Mucosa of rectum (tissue), 2 donors: ENCODE data around the gene CRISPLD2.

Experiments
- H3K27ac ChIP-seq, 2 donors: one replicate each; pipeline ENCODE4 v1.7.0; 2013; ENCODE audit warnings: inconsistent platforms in 2 of 2, low read depth in 2 of 2, low read length in 2 of 2
- H3K27me3 ChIP-seq, 2 donors: one replicate each; pipeline ENCODE4 v1.7.0; 2013; ENCODE audit warnings: low read length in 2 of 2; ENCODE audit not compliant: control insufficient read depth in 2 of 2, insufficient read depth in 2 of 2
- H3K36me3 ChIP-seq, 2 donors: one replicate each; pipeline ENCODE4 v1.7.0; 2013; ENCODE audit warnings: low read length in 2 of 2; ENCODE audit not compliant: control insufficient read depth in 2 of 2, insufficient read depth in 2 of 2
- H3K4me1 ChIP-seq, 2 donors: one replicate each; pipeline ENCODE4 v1.7.0; 2013; ENCODE audit warnings: low read length in 2 of 2, mild to moderate bottlenecking in 1 of 2; ENCODE audit not compliant: control insufficient read depth in 2 of 2, insufficient read depth in 2 of 2
- H3K4me3 ChIP-seq, 2 donors: one replicate each; pipeline ENCODE4 v1.7.0; 2013; ENCODE audit warnings: low read length in 2 of 2
- H3K9ac ChIP-seq, 2 donors: one replicate each; pipeline ENCODE4 v1.7.0; 2013; ENCODE audit warnings: low read length in 2 of 2, low read depth in 1 of 2, mild to moderate bottlenecking in 1 of 2
- H3K9me3 ChIP-seq, 2 donors: one replicate each; pipeline ENCODE4 v1.7.0; 2013; ENCODE audit warnings: low read length in 2 of 2; ENCODE audit not compliant: control insufficient read depth in 2 of 2
- donor health status: healthy.
- donor health status: Normal muscosa, but diverticular disease.

The CRISPLD2 gene

DNA sequence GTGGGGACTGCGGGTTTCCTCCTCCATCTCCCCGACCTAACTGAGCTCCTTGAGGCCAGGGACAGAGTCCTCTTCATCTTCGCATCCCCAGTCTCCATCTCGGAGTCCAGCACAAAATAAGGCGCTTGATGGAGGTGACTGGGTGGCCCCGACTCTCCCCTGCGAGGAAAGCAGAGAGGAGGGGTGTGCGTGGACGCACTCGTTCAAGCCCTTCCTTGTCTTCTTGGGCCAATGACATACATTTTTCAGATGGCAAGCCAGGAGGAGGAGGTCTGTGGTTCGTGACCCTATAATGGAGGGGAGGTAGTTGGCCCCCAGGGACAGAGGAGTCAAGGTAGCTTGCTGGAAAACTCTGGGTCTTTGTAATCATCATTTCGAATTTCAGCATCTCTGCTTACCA, 17.2 kb downstream of the CRISPLD2 start:
- Histone ChIP-seq H3K9ac (no peak overlapping the region), H3K36me3 (no peaks in the 10 kb centered on the region), H3K27ac (peak overlapping the region; percentile 51 to 86), H3K4me1 (peaks cover 5 to 11% of the 10 kb centered on the region in 2 donors), H3K27me3 (peaks cover 0 to 2% of the 10 kb centered on the region in 2 donors), H3K9me3 (no peaks in the 10 kb centered on the region), H3K4me3 (no peak overlapping the region)

DNA sequence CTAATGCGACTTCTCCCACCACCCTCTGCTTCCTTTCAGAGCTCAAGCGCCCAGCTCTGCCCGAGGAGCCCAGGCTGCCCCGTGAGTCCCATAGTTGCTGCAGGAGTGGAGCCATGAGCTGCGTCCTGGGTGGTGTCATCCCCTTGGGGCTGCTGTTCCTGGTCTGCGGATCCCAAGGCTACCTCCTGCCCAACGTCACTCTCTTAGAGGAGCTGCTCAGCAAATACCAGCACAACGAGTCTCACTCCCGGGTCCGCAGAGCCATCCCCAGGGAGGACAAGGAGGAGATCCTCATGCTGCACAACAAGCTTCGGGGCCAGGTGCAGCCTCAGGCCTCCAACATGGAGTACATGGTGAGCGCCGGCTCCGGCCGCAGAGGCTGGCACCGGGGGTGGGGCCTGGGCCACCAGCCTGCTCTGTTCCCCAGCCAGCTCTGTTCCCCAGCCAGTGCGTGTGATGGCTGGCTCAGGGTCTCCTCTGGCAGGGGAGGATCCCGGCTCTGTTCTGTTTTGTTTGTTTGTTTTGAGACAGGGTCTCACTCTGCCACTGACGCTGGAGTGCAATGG, 18.7 kb downstream of the CRISPLD2 start:
- no peak overlapping the region for H3K4me3 ChIP-seq
- H3K9me3 ChIP-seq: no peaks in the 10 kb centered on the region
- H3K4me1 ChIP-seq: peaks cover 5 to 8% of the 10 kb centered on the region in 2 donors
- H3K27me3 ChIP-seq: no peaks in the 10 kb centered on the region
- no peak overlapping the region for H3K9ac ChIP-seq
- H3K27ac ChIP-seq: peak overlapping the region in 1 of 2 donors; percentile 38
- no peaks in the 10 kb centered on the region for H3K36me3 ChIP-seq

DNA sequence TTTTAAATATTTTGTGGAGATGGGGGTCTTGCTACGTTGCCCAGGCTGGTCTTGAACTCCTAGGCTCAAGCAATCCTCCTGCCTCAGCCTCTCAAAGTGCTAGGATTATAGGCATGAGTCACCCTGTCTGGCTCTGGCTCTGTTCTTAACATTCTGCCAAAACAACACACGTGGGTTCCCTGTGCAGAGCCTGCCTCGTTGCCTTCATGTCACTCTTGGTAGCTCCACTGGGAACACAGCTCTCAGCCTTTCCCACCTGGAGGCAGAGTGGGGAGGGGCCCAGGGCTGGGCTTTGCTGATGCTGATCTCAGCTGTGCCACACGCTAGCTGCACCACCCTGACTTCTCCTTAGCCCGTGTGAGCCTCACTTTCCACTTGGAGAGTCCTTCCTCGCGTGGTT, 19.3 kb downstream of the CRISPLD2 start:
- peaks cover 4 to 5% of the 10 kb centered on the region in 2 donors for H3K4me1 ChIP-seq
- H3K27ac ChIP-seq: no peak overlapping the region
- no peak overlapping the region for H3K4me3 ChIP-seq
- no peaks in the 10 kb centered on the region for H3K9me3 ChIP-seq
- H3K36me3 ChIP-seq: no peaks in the 10 kb centered on the region
- no peaks in the 10 kb centered on the region for H3K27me3 ChIP-seq
- H3K9ac ChIP-seq: no peak overlapping the region

DNA sequence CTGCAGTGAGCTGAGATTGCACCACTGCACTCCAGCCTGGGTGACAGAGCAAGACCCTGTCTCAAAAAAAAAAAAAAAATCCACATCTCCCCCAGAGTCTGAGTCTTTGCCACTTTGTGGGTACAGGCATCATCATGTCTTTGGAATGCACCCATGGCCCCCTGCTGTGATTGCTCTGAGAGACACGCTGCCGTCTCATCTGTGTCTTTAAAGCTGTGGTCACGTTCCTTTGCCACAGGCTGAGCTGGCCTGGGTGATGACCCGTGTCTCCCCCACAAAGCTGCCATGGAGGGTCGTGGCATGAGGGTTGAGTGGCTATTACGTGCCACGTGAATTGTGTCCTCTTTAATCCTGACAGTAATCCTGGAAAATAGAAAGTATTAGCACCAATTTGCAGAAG, 20.2 kb downstream of the CRISPLD2 start:
- Histone ChIP-seq H3K27me3 (no peaks in the 10 kb centered on the region), H3K4me1 (peaks cover 4 to 5% of the 10 kb centered on the region in 2 donors)

DNA sequence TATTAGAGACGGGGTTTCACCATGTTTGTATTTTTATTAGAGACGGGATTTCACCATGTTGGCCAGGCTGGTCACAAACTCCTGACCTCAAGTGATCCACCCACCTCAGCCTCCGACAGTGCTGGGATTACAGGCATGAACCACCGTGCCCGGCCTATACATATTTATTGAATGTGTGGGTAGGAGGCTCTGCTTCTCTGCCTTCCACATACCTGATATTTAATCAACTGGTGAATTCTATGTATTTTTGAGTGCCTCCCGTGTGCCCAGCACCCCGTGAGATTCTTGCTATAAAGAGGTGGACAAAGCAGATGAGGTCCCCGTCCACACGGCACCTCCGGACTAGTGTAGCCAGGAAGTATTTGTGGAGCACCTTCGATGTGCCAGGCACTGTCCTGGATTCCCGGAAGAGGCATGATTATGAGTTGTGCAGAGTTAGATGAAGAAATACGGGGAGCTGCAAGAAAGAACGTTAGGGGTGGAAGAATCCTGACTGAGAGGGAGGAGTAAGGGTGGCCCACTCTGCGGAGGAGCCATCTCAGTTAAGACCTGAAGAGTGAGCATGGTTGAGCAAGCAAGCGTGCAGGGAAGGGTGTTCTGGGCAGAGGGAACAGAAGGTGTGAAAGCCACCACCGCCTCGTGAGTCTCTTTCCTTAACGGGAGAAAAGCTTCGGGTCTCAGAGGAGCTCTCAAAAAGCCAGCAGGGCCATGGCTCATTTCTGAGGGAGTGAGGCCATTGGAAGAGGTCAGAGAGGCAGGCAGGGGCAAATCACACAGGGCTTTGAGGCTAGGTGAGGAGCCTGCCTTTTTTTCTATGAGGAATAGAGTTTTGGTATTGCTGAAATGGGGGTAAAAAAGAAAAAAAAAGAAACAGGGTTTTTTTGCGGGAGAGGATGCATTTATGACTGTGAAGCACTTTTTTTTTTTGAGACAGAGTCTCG, 21.2 kb downstream of the CRISPLD2 start:
- H3K9ac ChIP-seq: no peak overlapping the region
- no peaks in the 10 kb centered on the region for H3K9me3 ChIP-seq
- peaks cover 4 to 5% of the 10 kb centered on the region in 2 donors for H3K4me1 ChIP-seq
- peak overlapping the region in 1 of 2 donors; percentile 72 for H3K27ac ChIP-seq
- H3K27me3 ChIP-seq: no peaks in the 10 kb centered on the region
- no peaks in the 10 kb centered on the region for H3K36me3 ChIP-seq
- no peak overlapping the region for H3K4me3 ChIP-seq

More for the DNA sequence above, 20.2 kb downstream of the CRISPLD2 start:
- Histone ChIP-seq H3K9ac (no peak overlapping the region), H3K27ac (no peak overlapping the region), H3K9me3 (no peaks in the 10 kb centered on the region), H3K4me3 (no peak overlapping the region), H3K36me3 (no peaks in the 10 kb centered on the region)

DNA sequence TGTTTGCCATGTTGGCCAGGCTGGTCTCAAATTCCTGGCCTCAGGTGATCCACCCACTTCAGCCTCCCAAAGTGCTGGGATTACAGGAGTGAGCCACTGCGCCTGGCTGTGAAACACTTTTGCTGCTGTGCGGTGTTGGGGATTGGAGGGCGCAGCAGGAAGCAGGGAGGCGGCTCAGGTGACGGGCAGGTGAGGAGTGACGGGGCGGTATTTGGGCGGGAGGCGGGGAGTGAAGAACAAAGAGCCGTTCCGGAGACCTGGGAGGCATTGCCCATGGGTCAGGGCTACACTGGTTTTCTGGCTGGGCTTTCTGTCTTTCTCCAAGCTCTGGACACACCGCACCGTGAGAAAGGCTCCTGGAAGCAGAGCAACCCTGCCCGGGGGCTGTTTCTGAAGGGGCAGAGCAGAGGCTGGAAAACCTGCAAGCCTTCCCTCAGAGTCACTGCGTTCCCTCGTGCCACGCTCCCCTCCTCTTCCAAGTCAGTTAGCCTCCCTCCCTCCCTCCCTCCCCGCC, 22.1 kb downstream of the CRISPLD2 start:
- peak overlapping the region; percentile 47 to 67 for H3K9ac ChIP-seq
- no peaks in the 10 kb centered on the region for H3K27me3 ChIP-seq
- H3K4me3 ChIP-seq: peak overlapping the region; percentile 61 to 70
- H3K9me3 ChIP-seq: no peaks in the 10 kb centered on the region
- H3K27ac ChIP-seq: peak overlapping the region; percentile 56 to 72
- peaks cover 4 to 5% of the 10 kb centered on the region in 2 donors for H3K4me1 ChIP-seq
- no peaks in the 10 kb centered on the region for H3K36me3 ChIP-seq

DNA sequence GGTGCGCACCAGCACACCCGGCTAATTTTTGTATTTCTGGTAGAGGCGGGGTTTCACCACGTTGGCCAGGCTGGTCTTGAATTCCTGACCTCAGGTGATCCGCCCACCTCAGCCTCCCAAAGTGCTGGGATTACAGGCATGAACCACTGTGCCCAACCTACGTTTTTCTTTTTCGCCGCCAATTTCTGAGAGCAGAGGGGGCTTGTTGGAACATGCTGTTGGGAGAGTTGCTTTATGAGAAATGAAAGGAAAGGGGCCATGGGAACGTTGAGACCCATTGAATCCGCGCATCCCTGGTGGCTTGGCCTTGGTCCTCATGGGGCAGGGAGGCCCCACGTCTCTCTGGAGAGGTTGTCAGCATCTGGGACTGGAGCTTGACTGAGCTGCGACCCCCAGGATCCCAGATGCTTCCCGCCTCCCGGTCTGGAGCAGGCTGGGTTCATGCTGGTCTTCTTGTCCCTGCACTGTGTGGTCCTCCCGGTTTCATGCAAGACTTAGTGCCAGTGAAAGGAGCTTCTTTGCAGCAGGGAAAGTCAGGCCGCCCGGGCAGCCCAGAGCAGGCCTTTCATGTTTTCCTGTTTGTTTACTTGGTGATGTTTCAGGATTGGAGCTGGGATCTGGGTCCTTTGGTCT, 22.8 kb downstream of the CRISPLD2 start:
- Histone ChIP-seq H3K27ac (peak overlapping the region; percentile 16 to 34), H3K27me3 (no peaks in the 10 kb centered on the region), H3K4me1 (peaks cover 4 to 5% of the 10 kb centered on the region in 2 donors), H3K9me3 (no peaks in the 10 kb centered on the region), H3K4me3 (peak overlapping the region in 1 of 2 donors; percentile 17), H3K36me3 (no peaks in the 10 kb centered on the region), H3K9ac (no peak overlapping the region)

DNA sequence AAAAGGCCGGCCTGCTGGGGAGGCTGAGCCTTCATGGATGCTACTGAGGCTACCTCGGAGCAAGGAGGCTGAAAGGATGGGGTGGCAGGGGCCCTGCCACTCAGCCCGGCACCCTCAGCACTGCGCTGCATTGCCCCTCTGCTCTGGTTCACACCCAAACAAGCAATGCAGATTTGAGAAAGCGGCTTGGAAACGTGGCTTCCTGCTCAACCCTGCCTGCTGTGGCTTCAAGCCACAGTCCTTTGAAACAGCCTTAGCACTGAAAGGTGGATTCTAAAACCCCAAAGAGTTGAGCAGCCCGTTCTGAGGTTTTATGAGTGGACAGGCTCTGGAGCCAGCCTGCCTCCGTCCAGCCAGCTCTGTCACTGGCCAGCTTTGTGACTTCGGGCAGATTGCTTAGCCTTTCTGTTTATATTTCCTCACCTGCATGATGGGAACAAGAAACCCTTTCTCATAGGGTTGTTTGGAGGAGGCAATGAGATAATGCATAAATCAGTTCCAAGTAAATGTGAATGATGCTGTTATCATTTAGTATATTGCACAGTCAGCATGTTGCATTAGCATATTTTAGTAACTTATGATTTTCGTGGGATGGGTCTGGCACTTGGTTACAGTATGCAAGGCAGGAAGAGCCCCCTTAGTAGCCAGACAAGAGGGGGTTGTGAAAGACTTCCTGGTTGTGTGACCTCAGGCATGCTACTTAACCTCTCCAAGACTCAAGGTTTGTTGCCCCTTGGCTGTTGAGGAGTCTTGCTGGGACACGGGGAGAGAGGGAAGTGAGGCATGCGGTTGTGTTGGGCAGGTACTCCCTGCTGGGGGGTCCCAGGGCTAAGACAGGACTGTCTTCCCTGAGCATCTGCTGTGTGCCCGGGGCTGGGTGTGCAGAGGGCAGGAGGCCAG, 23.6 kb downstream of the CRISPLD2 start:
- Histone ChIP-seq H3K27me3 (no peaks in the 10 kb centered on the region), H3K36me3 (no peaks in the 10 kb centered on the region), H3K9ac (no peak overlapping the region), H3K9me3 (no peaks in the 10 kb centered on the region), H3K4me3 (no peak overlapping the region), H3K4me1 (peaks cover 4 to 5% of the 10 kb centered on the region in 2 donors), H3K27ac (peak overlapping the region; percentile 23 to 48)

DNA sequence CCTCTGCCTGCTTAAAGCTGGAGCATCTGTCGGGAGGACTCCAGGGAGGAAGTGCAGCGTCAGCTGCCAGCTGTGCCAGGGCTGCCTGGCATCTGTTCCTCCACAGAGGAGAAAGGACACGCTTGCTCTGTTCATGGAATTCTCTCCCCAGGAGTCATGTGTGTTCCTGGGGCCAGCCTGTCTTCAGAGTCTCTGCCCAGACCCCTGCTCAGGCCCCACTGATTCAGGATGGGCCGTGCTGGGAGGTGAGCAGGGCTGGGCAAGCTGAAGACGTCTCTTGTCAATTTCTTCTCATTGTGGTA, 24.2 kb downstream of the CRISPLD2 start:
- H3K36me3 ChIP-seq: no peaks in the 10 kb centered on the region
- H3K27me3 ChIP-seq: no peaks in the 10 kb centered on the region
- H3K4me3 ChIP-seq: no peak overlapping the region
- no peaks in the 10 kb centered on the region for H3K9me3 ChIP-seq
- H3K9ac ChIP-seq: no peak overlapping the region
- peak overlapping the region; percentile 23 to 48 for H3K27ac ChIP-seq
- H3K4me1 ChIP-seq: peaks cover 4 to 5% of the 10 kb centered on the region in 2 donors
